Activated naive CD8-positive, alpha-beta T cell treated with anti-CD3 and anti-CD28 coated beads for 36 hours (primary cell): ENCODE results near the gene SNTG2. TPM values are rescaled to one million over a fixed set of nuclear protein-coding genes. Genes with fewer than 3 reads are reported as not detected.

Experiments used
- DNase-seq: peaks from one replicate; pipeline ENCODE4 v3.0.0; 2021
- H3K27ac Mint-ChIP-seq: one replicate; pipeline ENCODE4 v1.8.0; 2022; ENCODE audit warnings: mild to moderate bottlenecking, moderate library complexity, mixed read lengths
- H3K27me3 Mint-ChIP-seq: one replicate; pipeline ENCODE4 v1.8.0; 2022; ENCODE audit warnings: mild to moderate bottlenecking, mixed read lengths
- H3K36me3 Mint-ChIP-seq: one replicate; pipeline ENCODE4 v1.8.0; 2021; ENCODE audit warnings: mild to moderate bottlenecking, mixed read lengths
- H3K4me1 Mint-ChIP-seq: one replicate; pipeline ENCODE4 v1.8.0; 2021; ENCODE audit warnings: mixed read lengths
- H3K4me3 Mint-ChIP-seq: one replicate; pipeline ENCODE4 v1.8.0; 2022; ENCODE audit warnings: mild to moderate bottlenecking, moderate library complexity, mixed read lengths
- H3K9me3 Mint-ChIP-seq: one replicate; pipeline ENCODE4 v1.8.0; 2022; ENCODE audit warnings: mixed read lengths
- total RNA-seq, 2 experiments: library from RNA; stranded (reverse); gene quantifications; one replicate each; pipeline ENCODE4 v1.2.3, GENCODE V29; 2021

SNTG2 gene
- total RNA-seq, 2 experiments from 2014 or later = 3.6 to 3.8 TPM

GRCh38 chr2:1026141-1026540 lies 75.5 kb downstream of the SNTG2 start:
- Mint-ChIP-seq H3K27me3 (no peaks in the 10 kb centered on the region), H3K36me3 (peaks cover 5% of the 10 kb centered on the region), H3K9me3 (no peaks in the 10 kb centered on the region), H3K4me3 (no peak overlapping the region), H3K27ac (no peak overlapping the region), H3K4me1 (no peaks in the 10 kb centered on the region)
- no peak for DNase-seq

DNA sequence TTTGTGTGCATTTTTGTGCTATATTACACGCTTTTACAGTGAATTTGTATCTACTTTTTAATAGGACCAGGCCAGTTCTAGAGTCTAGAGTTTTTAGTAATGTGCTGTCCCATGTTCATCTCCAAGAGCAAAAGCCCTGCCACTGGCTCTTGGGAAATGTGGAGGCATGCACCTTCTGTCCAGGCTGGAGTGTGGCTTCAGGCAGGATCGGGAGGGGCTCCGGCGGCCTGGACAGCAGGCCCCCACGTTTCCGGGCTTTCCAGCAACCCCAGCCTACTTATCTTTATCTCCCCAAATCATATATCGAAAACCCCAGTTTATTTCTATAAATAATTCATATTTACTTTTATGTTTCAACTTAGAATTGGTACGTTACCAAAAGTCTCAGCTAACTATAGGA lies 78.2 kb downstream of the SNTG2 start:
- H3K27ac Mint-ChIP-seq = no peak overlapping the region
- H3K4me3 Mint-ChIP-seq = no peak overlapping the region
- no peaks in the 10 kb centered on the region for H3K4me1 Mint-ChIP-seq
- DNase-seq = no peak
- H3K36me3 Mint-ChIP-seq = peaks cover 6% of the 10 kb centered on the region
- H3K27me3 Mint-ChIP-seq = no peaks in the 10 kb centered on the region
- H3K9me3 Mint-ChIP-seq = no peaks in the 10 kb centered on the region

DNA sequence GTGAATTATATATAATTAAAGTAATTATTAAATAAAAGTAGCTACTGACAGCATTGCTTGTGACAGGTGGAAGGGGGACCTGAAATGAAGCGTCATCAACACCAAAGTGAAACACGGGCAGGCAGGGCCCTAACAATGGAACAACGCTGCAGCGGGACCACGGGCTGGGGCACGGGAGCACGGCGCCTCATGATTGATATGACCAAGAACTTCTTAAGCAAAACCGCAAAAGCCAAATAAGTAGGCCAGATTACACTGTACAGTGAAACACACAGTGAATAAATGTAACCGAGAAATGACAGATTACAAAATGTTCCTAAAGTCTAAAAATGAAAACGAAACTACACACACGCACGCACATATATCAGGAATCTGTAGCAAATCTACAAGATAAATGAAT lies 81.4 kb downstream of the SNTG2 start:
- H3K36me3 Mint-ChIP-seq = peaks cover 8% of the 10 kb centered on the region
- H3K27ac Mint-ChIP-seq = peak overlapping the region; percentile 35
- H3K4me3 Mint-ChIP-seq = no peak overlapping the region
- DNase-seq = no peak
- H3K27me3 Mint-ChIP-seq = no peaks in the 10 kb centered on the region
- peaks cover 3% of the 10 kb centered on the region for H3K9me3 Mint-ChIP-seq
- H3K4me1 Mint-ChIP-seq = no peaks in the 10 kb centered on the region

GRCh38 chr2:1033069-1033468 lies 82.4 kb downstream of the SNTG2 start:
- Mint-ChIP-seq H3K27ac (no peak overlapping the region), H3K36me3 (peaks cover 8% of the 10 kb centered on the region), H3K27me3 (no peaks in the 10 kb centered on the region), H3K4me1 (no peaks in the 10 kb centered on the region), H3K9me3 (peaks cover 3% of the 10 kb centered on the region), H3K4me3 (no peak overlapping the region)
- no peak for DNase-seq

DNA sequence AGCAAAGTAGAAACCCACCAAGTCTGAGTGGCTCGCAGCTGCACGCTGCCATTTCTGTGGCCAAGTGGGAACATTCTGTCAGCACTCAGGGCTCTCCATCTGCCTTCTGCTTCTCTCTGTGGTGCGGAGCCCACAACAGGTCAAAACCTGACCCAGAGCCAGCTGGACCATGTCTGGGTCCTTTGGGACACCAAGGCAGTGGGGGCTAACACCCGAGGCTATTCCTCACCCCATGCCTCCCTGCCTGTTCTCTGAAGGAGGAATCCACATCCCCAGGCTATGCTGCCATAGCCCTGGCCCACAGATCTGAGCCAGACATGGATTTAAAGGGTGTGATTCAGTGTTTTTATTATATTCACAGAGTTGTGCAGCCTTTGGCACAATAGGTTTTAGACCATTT lies 86.4 kb downstream of the SNTG2 start:
- no peak overlapping the region for H3K4me3 Mint-ChIP-seq
- H3K36me3 Mint-ChIP-seq = peaks cover 10% of the 10 kb centered on the region
- H3K4me1 Mint-ChIP-seq = peaks cover 2% of the 10 kb centered on the region
- H3K27me3 Mint-ChIP-seq = no peaks in the 10 kb centered on the region
- DNase-seq = no peak
- peaks cover 3% of the 10 kb centered on the region for H3K9me3 Mint-ChIP-seq
- H3K27ac Mint-ChIP-seq = no peak overlapping the region

GRCh38 chr2:1039549-1039948 lies 88.9 kb downstream of the SNTG2 start:
- Mint-ChIP-seq H3K9me3 (peaks cover 14% of the 10 kb centered on the region), H3K4me1 (peaks cover 5% of the 10 kb centered on the region), H3K27me3 (no peaks in the 10 kb centered on the region), H3K36me3 (peaks cover 23% of the 10 kb centered on the region), H3K4me3 (no peak overlapping the region), H3K27ac (no peak overlapping the region)
- no peak for DNase-seq

DNA sequence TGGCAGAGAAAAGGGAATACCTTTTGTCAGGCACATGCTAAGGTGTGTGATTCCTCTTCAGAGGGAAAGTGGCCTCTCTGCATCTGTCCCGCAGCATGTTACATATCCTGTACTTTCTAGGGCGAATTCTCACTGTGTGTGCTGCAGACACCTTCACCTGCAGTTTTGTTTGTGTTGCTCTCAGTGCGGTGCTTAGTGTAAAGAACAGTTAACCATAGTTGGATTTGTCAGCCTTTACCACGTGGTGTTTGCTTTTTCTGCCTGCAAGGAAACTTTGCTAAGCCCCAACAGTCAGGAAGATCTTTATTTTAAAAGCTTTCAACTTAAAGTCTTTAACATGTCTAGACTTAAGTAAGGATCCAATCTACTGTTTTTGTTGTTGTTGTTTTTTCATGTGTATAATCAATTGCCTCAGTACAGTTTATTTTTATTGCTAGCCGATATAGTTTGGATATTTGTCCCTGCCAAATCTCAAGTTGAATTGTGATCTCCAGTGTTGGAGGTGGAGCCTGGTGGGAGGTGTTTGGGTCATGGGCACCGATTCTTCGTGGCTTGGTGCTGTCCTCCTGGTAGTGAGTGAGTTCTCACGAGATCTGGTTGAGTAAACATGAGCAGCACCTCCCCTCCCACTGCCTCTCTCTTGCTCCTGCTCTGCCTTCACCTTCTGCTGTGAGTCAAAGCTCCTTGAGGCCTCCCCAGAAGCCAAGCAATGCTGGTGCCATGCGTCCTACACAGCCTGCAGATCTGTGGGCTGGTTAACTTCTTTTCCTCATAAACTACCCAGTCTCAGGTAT lies 90.6 kb downstream of the SNTG2 start:
- H3K4me1 Mint-ChIP-seq = peaks cover 17% of the 10 kb centered on the region
- no peak for DNase-seq
- no peak overlapping the region for H3K27ac Mint-ChIP-seq
- no peak overlapping the region for H3K4me3 Mint-ChIP-seq
- peaks cover 25% of the 10 kb centered on the region for H3K9me3 Mint-ChIP-seq
- H3K27me3 Mint-ChIP-seq = no peaks in the 10 kb centered on the region
- peaks cover 34% of the 10 kb centered on the region for H3K36me3 Mint-ChIP-seq

GRCh38 chr2:1045109-1045508 lies 94.5 kb downstream of the SNTG2 start:
- Mint-ChIP-seq H3K27me3 (no peaks in the 10 kb centered on the region), H3K27ac (peak overlapping the region; percentile 43), H3K36me3 (peaks cover 53% of the 10 kb centered on the region), H3K4me3 (no peak overlapping the region), H3K4me1 (peaks cover 17% of the 10 kb centered on the region), H3K9me3 (peaks cover 40% of the 10 kb centered on the region)
- DNase-seq = no peak

GRCh38 chr2:1046067-1046466 lies 95.4 kb downstream of the SNTG2 start:
- Mint-ChIP-seq H3K36me3 (peaks cover 52% of the 10 kb centered on the region), H3K9me3 (peaks cover 40% of the 10 kb centered on the region), H3K4me3 (no peak overlapping the region), H3K27me3 (no peaks in the 10 kb centered on the region), H3K4me1 (peaks cover 16% of the 10 kb centered on the region), H3K27ac (no peak overlapping the region)
- no peak for DNase-seq

GRCh38 chr2:1047485-1047884 lies 96.8 kb downstream of the SNTG2 start:
- Mint-ChIP-seq H3K27me3 (no peaks in the 10 kb centered on the region), H3K27ac (no peak overlapping the region), H3K4me1 (peaks cover 21% of the 10 kb centered on the region), H3K9me3 (peaks cover 41% of the 10 kb centered on the region), H3K36me3 (peaks cover 50% of the 10 kb centered on the region), H3K4me3 (no peak overlapping the region)
- DNase-seq = no peak

- Mint-ChIP-seq H3K9me3 (peaks cover 28% of the 10 kb centered on the region), H3K4me1 (peaks cover 18% of the 10 kb centered on the region), H3K4me3 (no peak overlapping the region), H3K27me3 (no peaks in the 10 kb centered on the region), H3K27ac (no peak overlapping the region), H3K36me3 (peaks cover 30% of the 10 kb centered on the region)
- no peak for DNase-seq
Observed at GRCh38 chr2:1049691-1050090, 99.0 kb downstream of the SNTG2 start.

GRCh38 chr2:1051075-1051474 lies 100.4 kb downstream of the SNTG2 start:
- Mint-ChIP-seq H3K4me3 (peak overlapping the region; percentile 49), H3K27me3 (no peaks in the 10 kb centered on the region), H3K36me3 (peaks cover 23% of the 10 kb centered on the region), H3K9me3 (peaks cover 18% of the 10 kb centered on the region), H3K4me1 (peaks cover 10% of the 10 kb centered on the region), H3K27ac (no peak overlapping the region)
- no peak for DNase-seq

- Mint-ChIP-seq H3K27ac (no peak overlapping the region), H3K9me3 (peaks cover 10% of the 10 kb centered on the region), H3K27me3 (no peaks in the 10 kb centered on the region), H3K36me3 (peaks cover 16% of the 10 kb centered on the region), H3K4me3 (no peak overlapping the region), H3K4me1 (peaks cover 10% of the 10 kb centered on the region)
- no peak for DNase-seq
Observed at GRCh38 chr2:1052771-1053191, 102.1 kb downstream of the SNTG2 start.

- Mint-ChIP-seq H3K4me1 (peaks cover 10% of the 10 kb centered on the region), H3K4me3 (no peak overlapping the region), H3K9me3 (peaks cover 7% of the 10 kb centered on the region), H3K27ac (no peak overlapping the region), H3K36me3 (peaks cover 13% of the 10 kb centered on the region), H3K27me3 (no peaks in the 10 kb centered on the region)
- no peak for DNase-seq
Observed at GRCh38 chr2:1053786-1054185, 103.1 kb downstream of the SNTG2 start.

- Mint-ChIP-seq H3K36me3 (peaks cover 8% of the 10 kb centered on the region), H3K27ac (no peak overlapping the region), H3K4me3 (no peak overlapping the region), H3K9me3 (peaks cover 2% of the 10 kb centered on the region), H3K4me1 (peaks cover 10% of the 10 kb centered on the region), H3K27me3 (no peaks in the 10 kb centered on the region)
- DNase-seq = no peak
Observed at GRCh38 chr2:1054399-1054798, 103.8 kb downstream of the SNTG2 start.

GRCh38 chr2:1055014-1055595 lies 104.5 kb downstream of the SNTG2 start:
- no peak overlapping the region for H3K4me3 Mint-ChIP-seq
- H3K4me1 Mint-ChIP-seq = peaks cover 10% of the 10 kb centered on the region
- no peak overlapping the region for H3K27ac Mint-ChIP-seq

More at GRCh38 chr2:1055014-1055595, 104.5 kb downstream of the SNTG2 start:
- Mint-ChIP-seq H3K36me3 (peaks cover 1% of the 10 kb centered on the region), H3K27me3 (no peaks in the 10 kb centered on the region), H3K9me3 (peaks cover 2% of the 10 kb centered on the region)
- no peak for DNase-seq
